GM19193 (cell line): ENCODE measurements around the gene GTF3C5.
"Not testable (repeated sequence)": the region's sequence is repeated elsewhere in the genome, so short reads cannot be mapped to it uniquely, and the experiment has no call there.

Experiments
- POLR2A ChIP-seq: IDR thresholded peaks from 4 replicates; pipeline ENCODE4 v1.6.1; 2011; ENCODE audit not compliant: insufficient read depth, insufficient read length; ENCODE audit errors: extremely low read depth

The GTF3C5 gene

DNA sequence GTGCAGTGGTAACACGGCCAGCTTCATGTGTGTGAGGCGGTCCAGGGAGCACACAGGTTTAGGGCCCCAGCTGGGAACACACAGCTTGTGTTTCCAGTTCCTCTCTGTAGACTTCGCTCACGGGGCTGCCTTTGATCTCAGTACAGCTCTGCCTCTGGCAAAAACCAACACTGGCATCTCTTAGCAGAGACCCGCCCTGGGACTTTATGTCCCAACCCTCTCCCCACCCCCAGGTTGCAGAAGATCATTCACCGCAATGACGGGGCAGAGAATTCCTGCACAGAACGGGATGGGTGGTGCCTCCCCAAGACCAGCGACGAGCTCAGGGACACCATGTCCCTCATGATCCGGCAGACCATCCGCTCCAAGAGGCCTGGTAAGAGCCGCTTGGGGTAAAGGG is 25.7 kb downstream of the GTF3C5 start:
- TF ChIP-seq POLR2A, result no peak

DNA sequence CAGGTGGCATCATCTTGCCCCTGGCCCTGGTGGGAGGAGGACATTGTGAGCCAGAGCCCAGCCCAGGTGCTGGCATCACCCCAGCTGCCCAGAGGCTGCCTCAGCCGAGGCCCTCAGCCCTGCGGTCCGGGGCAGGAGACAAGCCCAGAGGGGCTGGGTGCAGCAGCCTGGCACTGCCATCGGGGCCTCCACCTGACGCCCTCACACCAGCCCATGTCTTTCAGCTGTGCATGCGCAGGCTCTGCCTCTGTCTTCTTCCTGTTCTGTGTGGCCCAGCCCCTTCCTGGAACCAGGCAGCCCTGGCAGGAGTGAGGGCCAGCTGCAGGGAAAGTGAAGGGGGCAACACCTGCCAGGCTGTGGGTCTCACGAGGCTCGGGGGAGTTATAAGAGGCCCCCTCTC is 26.2 kb downstream of the GTF3C5 start:
- TF ChIP-seq POLR2A, result no peak

DNA sequence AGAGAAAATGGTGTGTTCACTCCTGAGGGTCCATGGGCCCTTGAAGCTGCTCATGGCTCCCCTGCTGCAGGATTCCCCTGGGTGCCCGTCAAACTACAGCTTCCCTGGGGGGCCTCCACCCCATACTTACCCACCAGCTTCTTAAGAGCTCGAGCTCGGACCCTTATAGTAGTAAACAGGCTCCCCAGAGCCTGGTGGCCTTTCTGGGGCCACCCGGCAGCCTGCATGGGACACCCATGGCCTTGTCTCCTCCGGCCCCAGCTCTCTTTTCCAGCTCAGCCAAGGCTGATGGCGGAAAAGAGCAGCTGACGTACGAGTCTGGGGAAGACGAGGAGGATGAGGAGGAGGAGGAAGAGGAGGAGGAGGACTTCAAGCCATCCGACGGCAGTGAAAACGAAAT is 26.8 kb downstream of the GTF3C5 start:
- no peak for TF ChIP-seq POLR2A

DNA sequence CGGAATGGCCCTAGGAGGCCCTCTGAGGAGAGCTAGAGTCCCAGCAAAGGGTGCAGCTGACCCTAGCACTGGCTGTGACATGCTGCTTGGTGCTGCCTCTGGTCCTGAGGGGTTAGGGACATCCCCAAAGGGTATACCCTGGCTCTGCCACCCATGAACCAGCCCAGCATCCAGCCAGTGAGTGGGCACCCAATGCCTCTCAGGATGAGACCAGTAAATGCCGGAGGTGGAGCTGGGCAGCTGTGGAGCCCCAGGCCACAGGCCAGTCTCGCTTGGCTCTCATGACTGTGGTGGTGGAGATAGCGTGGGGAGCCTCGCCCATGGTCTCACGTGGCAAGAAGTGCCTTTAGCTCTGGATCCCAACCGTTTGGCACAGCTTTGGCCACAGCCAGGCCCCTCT is 27.3 kb downstream of the GTF3C5 start:
- no peak for TF ChIP-seq POLR2A

DNA sequence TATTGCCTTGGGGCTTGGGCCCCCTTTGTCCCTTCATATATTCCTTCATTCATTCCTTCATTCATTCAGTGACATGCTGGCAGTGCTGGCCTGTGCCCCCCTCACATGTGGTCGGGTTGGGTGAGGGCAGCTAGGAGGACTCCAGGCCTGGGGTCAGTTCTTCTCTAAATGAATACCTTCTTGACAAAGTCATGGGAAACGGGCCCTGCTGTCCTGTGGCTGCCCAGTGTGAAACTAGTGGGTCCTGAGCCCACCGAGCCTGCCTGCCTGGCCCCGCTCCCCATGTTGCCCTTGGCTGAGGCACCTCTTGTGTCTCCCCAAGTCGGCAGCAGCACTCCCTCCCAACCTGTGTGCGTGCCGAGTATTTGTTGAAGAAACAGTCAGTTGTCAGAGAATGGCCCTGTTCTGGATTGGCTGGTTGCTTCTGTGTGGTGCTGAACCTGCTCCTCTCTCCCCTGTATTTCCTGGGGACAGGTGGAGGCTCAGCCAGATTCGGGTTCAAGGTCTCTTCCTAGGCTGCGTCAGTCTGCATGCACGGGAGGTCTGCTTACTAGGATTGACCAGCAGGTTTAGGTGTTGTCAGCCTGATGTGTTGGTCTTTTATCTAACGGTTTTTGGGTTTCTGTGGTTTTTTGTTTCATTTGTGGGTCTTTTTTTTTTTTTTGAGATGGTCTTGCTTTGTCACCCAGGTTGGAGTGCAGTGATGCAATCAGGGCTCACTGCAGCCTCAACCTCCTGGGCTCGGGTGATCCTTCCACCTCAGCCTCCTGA is 27.9 kb downstream of the GTF3C5 start:
- TF ChIP-seq POLR2A, result no peak

DNA sequence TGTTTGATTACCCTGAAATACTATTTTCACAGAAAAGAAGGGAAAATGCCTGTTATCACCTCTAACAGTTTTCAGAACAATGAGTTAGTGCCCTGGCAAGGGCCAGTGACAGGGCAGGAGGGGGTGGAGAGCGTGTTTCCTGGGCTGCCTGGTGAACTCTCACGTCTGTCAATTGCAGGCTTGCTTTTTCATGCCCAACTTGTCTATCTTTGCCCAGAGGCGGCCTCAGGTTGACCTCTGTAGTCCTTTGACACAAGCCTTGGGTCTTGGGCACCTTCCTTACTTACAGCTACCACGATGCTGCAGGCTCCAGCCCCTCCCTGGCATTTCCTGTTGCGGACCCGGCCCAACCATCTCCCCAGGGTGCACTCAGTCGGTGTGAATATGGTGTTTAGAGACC is 28.8 kb downstream of the GTF3C5 start:
- TF ChIP-seq POLR2A, result no peak

DNA sequence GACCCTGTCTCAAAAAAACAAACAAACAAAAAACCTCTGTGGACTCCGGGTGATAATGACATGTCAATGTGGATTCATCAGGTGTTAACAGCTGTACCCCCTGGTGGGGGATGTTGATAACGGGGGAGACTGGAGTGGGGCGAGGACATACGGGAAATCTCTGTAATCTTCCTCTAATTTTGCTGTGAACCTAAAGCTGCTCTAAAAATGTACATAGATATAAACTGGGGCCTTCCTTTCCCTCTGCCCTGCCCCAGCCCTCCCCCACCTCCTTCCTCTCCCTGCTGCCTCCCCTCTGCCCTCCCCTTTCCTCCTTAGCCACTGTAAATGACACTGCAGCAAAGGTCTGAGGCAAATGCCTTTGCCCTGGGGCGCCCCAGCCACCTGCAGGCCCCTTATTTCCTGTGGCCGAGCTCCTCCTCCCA is 29.6 kb downstream of the GTF3C5 start:
- TF ChIP-seq POLR2A, result no peak

DNA sequence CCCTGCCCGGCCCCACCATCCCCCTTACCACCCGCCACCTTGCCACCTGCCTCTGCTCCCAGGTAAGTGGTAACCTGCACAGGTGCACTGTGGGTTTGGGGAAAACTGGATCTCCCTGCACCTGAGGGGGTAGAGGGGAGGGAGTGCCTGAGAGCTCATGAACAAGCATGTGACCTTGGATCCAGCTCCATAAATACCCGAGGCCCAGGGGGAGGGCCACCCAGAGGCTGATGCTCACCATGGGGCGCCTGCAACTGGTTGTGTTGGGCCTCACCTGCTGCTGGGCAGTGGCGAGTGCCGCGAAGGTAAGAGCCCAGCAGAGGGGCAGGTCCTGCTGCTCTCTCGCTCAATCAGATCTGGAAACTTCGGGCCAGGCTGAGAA is 31.0 kb downstream of the GTF3C5 start, which contains the start of gene CEL:
Gene CEL (plus strand): TSS at position 218 of the 382 bp plus-strand sequence. CDS start 22 bp downstream, at position 240.
- not testable (repeated sequence) for TF ChIP-seq POLR2A

DNA sequence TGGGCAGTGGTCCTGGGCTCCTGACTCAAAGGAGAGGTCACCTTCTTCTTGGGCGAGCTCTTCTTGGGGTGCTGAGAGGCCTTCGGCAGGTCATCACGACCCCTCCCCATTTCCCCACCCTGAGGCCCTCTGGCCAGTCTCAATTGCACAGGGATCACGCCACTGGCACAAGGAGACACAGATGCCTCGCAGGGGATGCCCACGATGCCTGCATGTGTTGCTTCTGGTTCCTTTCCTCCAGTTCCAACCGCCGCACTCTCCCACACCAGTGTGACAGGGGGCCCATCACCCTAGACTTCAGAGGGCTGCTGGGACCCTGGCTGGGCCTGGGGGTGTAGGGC is 32.3 kb downstream of the GTF3C5 start:
- TF ChIP-seq POLR2A, result no peak

DNA sequence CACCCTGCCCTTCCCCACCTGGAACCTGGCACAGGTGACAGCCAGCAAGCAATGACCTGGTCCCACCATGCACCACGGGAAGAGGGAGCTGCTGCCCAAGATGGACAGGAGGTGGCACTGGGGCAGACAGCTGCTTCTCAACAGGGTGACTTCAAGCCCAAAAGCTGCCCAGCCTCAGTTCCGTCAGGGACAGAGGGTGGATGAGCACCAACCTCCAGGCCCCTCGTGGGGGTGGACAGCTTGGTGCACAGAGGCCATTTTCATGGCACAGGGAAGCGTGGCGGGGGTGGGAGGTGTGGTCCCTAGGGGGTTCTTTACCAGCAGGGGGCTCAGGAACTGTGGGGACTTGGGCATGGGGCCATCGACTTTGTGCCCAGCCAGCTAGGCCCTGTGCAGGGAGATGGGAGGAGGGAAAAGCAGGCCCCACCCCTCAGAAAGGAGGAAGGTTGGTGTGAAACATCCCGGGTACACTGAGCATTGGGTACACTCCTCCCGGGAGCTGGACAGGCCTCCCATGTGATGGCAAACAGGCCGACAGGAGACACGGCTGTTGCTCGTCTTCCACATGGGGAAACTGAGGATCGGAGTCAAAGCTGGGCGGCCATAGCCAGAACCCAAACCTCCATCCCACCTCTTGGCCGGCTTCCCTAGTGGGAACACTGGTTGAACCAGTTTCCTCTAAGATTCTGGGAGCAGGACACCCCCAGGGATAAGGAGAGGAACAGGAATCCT is 32.9 kb downstream of the GTF3C5 start:
- TF ChIP-seq POLR2A, result no peak

DNA sequence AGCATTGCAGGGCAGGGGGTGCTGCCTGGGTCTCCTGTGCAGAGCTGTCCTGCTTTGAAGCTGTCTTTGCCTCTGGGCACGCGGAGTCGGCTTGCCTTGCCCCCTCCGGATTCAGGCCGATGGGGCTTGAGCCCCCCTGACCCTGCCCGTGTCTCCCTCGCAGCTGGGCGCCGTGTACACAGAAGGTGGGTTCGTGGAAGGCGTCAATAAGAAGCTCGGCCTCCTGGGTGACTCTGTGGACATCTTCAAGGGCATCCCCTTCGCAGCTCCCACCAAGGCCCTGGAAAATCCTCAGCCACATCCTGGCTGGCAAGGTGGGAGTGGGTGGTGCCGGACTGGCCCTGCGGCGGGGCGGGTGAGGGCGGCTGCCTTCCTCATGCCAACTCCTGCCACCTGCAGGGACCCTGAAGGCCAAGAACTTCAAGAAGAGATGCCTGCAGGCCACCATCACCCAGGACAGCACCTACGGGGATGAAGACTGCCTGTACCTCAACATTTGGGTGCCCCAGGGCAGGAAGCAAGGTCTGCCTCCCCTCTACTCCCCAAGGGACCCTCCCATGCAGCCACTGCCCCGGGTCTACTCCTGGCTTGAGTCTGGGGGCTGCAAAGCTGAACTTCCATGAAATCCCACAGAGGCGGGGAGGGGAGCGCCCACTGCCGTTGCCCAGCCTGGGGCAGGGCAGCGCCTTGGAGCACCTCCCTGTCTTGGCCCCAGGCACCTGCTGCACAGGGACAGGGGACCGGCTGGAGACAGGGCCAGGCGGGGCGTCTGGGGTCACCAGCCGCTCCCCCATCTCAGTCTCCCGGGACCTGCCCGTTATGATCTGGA is 33.7 kb downstream of the GTF3C5 start:
- no peak for TF ChIP-seq POLR2A

DNA sequence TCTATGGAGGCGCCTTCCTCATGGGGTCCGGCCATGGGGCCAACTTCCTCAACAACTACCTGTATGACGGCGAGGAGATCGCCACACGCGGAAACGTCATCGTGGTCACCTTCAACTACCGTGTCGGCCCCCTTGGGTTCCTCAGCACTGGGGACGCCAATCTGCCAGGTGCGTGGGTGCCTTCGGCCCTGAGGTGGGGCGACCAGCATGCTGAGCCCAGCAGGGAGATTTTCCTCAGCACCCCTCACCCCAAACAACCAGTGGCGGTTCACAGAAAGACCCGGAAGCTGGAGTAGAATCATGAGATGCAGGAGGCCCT is 34.2 kb downstream of the GTF3C5 start:
- TF ChIP-seq POLR2A, result no peak

DNA sequence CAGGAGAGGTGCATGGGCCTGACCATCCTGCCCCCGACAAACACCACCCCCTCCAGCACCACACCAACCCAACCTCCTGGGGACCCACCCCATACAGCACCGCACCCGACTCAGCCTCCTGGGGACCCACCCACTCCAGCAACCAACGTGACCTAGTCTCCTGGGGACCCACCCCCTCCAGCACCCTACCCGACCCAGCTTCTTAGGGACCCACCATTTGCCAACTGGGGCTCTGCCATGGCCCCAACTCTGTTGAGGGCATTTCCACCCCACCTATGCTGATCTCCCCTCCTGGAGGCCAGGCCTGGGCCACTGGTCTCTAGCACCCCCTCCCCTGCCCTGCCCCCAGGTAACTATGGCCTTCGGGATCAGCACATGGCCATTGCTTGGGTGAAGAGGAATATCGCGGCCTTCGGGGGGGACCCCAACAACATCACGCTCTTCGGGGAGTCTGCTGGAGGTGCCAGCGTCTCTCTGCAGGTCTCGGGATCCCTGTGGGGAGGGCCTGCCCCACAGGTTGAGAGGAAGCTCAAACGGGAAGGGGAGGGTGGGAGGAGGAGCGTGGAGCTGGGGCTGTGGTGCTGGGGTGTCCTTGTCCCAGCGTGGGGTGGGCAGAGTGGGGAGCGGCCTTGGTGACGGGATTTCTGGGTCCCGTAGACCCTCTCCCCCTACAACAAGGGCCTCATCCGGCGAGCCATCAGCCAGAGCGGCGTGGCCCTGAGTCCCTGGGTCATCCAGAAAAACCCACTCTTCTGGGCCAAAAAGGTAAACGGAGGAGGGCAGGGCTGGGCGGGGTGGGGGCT is 35.6 kb downstream of the GTF3C5 start:
- TF ChIP-seq POLR2A, result no peak

DNA sequence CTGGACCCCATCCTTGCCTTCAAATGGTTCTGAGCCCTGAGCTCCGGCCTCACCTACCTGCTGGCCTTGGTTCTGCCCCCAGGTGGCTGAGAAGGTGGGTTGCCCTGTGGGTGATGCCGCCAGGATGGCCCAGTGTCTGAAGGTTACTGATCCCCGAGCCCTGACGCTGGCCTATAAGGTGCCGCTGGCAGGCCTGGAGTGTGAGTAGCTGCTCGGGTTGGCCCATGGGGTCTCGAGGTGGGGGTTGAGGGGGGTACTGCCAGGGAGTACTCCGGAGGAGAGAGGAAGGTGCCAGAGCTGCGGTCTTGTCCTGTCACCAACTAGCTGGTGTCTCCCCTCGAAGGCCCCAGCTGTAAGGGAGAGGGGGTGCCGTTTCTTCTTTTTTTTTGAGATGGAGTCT is 36.2 kb downstream of the GTF3C5 start:
- no peak for TF ChIP-seq POLR2A

DNA sequence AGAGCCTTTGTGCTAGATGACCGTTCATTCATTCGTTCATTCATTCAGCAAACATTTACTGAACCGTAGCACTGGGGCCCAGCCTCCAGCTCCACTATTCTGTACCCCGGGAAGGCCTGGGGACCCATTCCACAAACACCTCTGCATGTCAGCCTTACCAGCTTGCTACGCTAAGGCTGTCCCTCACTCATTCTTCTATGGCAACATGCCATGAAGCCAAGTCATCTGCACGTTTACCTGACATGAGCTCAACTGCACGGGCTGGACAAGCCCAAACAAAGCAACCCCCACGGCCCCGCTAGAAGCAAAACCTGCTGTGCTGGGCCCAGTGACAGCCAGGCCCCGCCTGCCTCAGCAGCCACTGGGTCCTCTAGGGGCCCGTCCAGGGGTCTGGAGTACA is 37.0 kb downstream of the GTF3C5 start:
- TF ChIP-seq POLR2A, result no peak
